K562 (cell line): ENCODE measurements around the gene ZNF689. TPM values are rescaled to one million over a fixed set of nuclear protein-coding genes. Genes with fewer than 3 reads are reported as not detected.

Experiments used
- ASH1L ChIP-seq: fragments of 450-650 bp; IDR thresholded peaks from 2 replicates; pipeline ENCODE4 v1.6.1; 2018; ENCODE audit warnings: borderline replicate concordance, mild to moderate bottlenecking, low read depth; ENCODE audit not compliant: partially characterized antibody
- CREM ChIP-seq: IDR thresholded peaks from 2 replicates; pipeline ENCODE4 v1.6.1; 2014; ENCODE audit warnings: antibody characterized with exemption, low read depth
- DEAF1 ChIP-seq: fragments of 450-650 bp; formaldehyde crosslinking; IDR thresholded peaks from 2 replicates; pipeline ENCODE4 v1.4.0; 2020; ENCODE audit warnings: mild to moderate bottlenecking, moderate library complexity
- ESRRB ChIP-seq: fragments of 250-450 bp; sonication (Bioruptor Pico); IDR thresholded peaks from 2 replicates; pipeline ENCODE4 v1.5.0; 2020; ENCODE audit warnings: mild to moderate bottlenecking, moderate library complexity, borderline replicate concordance
- ETV1 ChIP-seq: fragments of 450-650 bp; conservative IDR thresholded peaks from 2 replicates; pipeline ENCODE4 v1.6.1; 2016; ENCODE audit warnings: missing genetic modification characterization, control low read depth, low read depth, missing compliant biosample characterization
- FUS ChIP-seq: fragments of 200-400 bp; formaldehyde crosslinking; optimal IDR thresholded peaks from 2 replicates; pipeline ENCODE3; 2017; ENCODE audit warnings: low read depth, low read length
- GTF2F1 ChIP-seq: IDR thresholded peaks from 2 replicates; pipeline ENCODE4 v1.6.1; 2011; ENCODE audit warnings: low read depth, low read length, improper control_type of control experiment
- IFI16 ChIP-seq: fragments of 250-450 bp; sonication (Bioruptor Pico); IDR thresholded peaks from 2 replicates; pipeline ENCODE4 v2.1.2; 2022; ENCODE audit warnings: mild to moderate bottlenecking, inconsistent platforms
- KLF6 ChIP-seq: fragments of 250-450 bp; sonication (Bioruptor Pico); IDR thresholded peaks from 2 replicates; pipeline ENCODE4 v1.4.0; 2020; ENCODE audit warnings: mild to moderate bottlenecking, moderate library complexity, borderline replicate concordance
- LCOR ChIP-seq: sonication (generic); formaldehyde crosslinking; IDR thresholded peaks from 2 replicates; pipeline ENCODE4 v1.8.0; 2022; ENCODE audit warnings: mild to moderate bottlenecking, missing genetic modification reagents
- LEF1 ChIP-seq: fragments of 450-650 bp; IDR thresholded peaks from 2 replicates; pipeline ENCODE4 v1.6.1; 2016; ENCODE audit warnings: mild to moderate bottlenecking
- MYC ChIP-seq, 2 experiments: fragments of 250-450 bp in 1 of 2; sonication (Bioruptor Pico) in 1 of 2; IDR thresholded peaks; 2 replicates each; pipeline versions ENCODE4 v1.5.1 to v1.6.1; 2012 to 2021; ENCODE audit warnings: low read depth in 2 of 2, borderline replicate concordance in 1 of 2, improper control_type of control experiment in 1 of 2, low read length in 1 of 2, mild to moderate bottlenecking in 1 of 2, moderate library complexity in 1 of 2
- NFE2 ChIP-seq: IDR thresholded peaks from 2 replicates; pipeline ENCODE4 v1.6.1; 2014; ENCODE audit warnings: antibody characterized with exemption, low read depth
- NR2C1 ChIP-seq, 2 experiments: fragments of 450-650 bp; IDR thresholded peaks; 2 replicates each; pipeline ENCODE4 v1.6.1; 2017; ENCODE audit warnings: mild to moderate bottlenecking in 2 of 2, antibody characterized with exemption in 1 of 2, inconsistent platforms in 1 of 2, missing compliant biosample characterization in 1 of 2, missing genetic modification characterization in 1 of 2
- PML ChIP-seq: IDR thresholded peaks from 2 replicates; pipeline ENCODE4 v1.6.1; 2012; ENCODE audit warnings: low read length, inconsistent platforms
- POLR2AphosphoS5 ChIP-seq: IDR thresholded peaks from 2 replicates; pipeline ENCODE4 v1.6.1; 2011; ENCODE audit warnings: mild to moderate bottlenecking, low read depth, low read length, moderate library complexity; ENCODE audit not compliant: control insufficient read depth, insufficient read depth
- POLR2H ChIP-seq: IDR thresholded peaks from 2 replicates; pipeline ENCODE4 v1.6.1; 2016; ENCODE audit warnings: missing genetic modification characterization, low read depth, mild to moderate bottlenecking, control low read depth, missing compliant biosample characterization, moderate library complexity
- SMARCB1 ChIP-seq: IDR thresholded peaks from 2 replicates; pipeline ENCODE4 v1.6.1; 2011; ENCODE audit warnings: improper control_type of control experiment, low read depth; ENCODE audit not compliant: insufficient read length
- SMC3 ChIP-seq: conservative IDR thresholded peaks from 2 replicates; pipeline ENCODE4 v1.6.1; 2011; ENCODE audit warnings: low read depth, low read length, improper control_type of control experiment; ENCODE audit not compliant: insufficient read depth
- ZNF134 ChIP-seq: fragments of 250-450 bp; sonication (Bioruptor Pico); conservative IDR thresholded peaks from 2 replicates; pipeline ENCODE4 v1.4.0; 2020
- ZNF175 ChIP-seq: fragments of 200-800 bp; sonication (Bioruptor generic); IDR thresholded peaks from 2 replicates; pipeline ENCODE4 v1.6.1; 2016; ENCODE audit warnings: low read depth, mild to moderate bottlenecking, missing genetic modification characterization, missing compliant biosample characterization
- ZNF197 ChIP-seq: fragments of 200-800 bp; sonication (Bioruptor generic); IDR thresholded peaks from 2 replicates; pipeline ENCODE4 v1.6.1; 2016; ENCODE audit warnings: low read depth, missing genetic modification characterization, missing compliant biosample characterization
- ZNF609 ChIP-seq: sonication (generic); formaldehyde crosslinking; IDR thresholded peaks from 2 replicates; pipeline ENCODE4 v1.8.1; 2023; ENCODE audit warnings: missing genetic modification reagents, mild to moderate bottlenecking, borderline replicate concordance
- ZSCAN32 ChIP-seq: fragments of 450-650 bp; formaldehyde crosslinking; IDR thresholded peaks from 2 replicates; pipeline ENCODE4 v1.4.0; 2020; ENCODE audit warnings: mild to moderate bottlenecking, moderate library complexity
- polyA plus RNA-seq, 8 experiments: library from polyadenylated mRNA; depleted of rRNA in 4 of 8; stranded (reverse) in 5 of 8; unstranded in 3 of 8; fragments of >200 nt; fragmentation: Nextera tagmentation in 2 of 8; fragmentation: Illumina TruSeq in 1 of 8; extraction: Ambion mirVana in 2 of 8; extraction: Trizol in 1 of 8; gene quantifications; 2 replicates each; pipeline versions ENCODE4 v1.2.1 to v1.2.3, GENCODE V29; 2011 to 2014; ENCODE audit warnings: inconsistent platforms in 1 of 8, missing spikeins in 1 of 8
- total RNA-seq, 7 experiments: library from RNA; depleted of rRNA in 6 of 7; stranded (reverse); fragments of >200 nt in 6 of 7; fragmentation: Illumina TruSeq in 2 of 7; extraction: Trizol in 2 of 7; gene quantifications; 2 replicates each; pipeline versions ENCODE4 v1.2.1 to v1.2.3, GENCODE V29; 2011 to 2021; ENCODE audit warnings: low replicate concordance in 1 of 7

Gene ZNF689
- total and polyA plus RNA-seq, 9 of the 15 experiments (the other 6 are each of a cell fraction or from before 2014, with no cell fraction given), result 5.4 to 15.4 (median 10.8) TPM

GRCh38 chr16:30637944-30638343, 27.8 kb upstream of the ZNF689 start (continued):
- TF ChIP-seq NFE2 (no peak), SMARCB1 (no peak), LEF1 (no peak), DEAF1 (peak; percentile 86), ETV1 (no peak), NR2C1 (IDR thresholded peaks at IDR 0.05) (no peak), NR2C1 (tag; IDR thresholded peaks at IDR 0.05) (no peak), ZNF134 (no peak), ZSCAN32 (CRISPR knock-in tag) (no peak), KLF6 (CRISPR knock-in tag) (no peak), CREM (0 out of 2 replicates have a peak, but pooled peaks have one; percentile 39), ZNF197 (CRISPR knock-in tag) (no peak), GTF2F1 (no peak), ESRRB (CRISPR knock-in tag) (no peak), IFI16 (no peak), SMC3 (peak; percentile 69), MYC (IDR thresholded peaks at IDR 0.05; ENCODE audit: low read depth, low read length) (no peak), MYC (CRISPR knock-in tag; IDR thresholded peaks at IDR 0.05; ENCODE audit: borderline replicate concordance, low read depth) (no peak), PML (no peak), ASH1L (no peak), ZNF609 (CRISPR knock-in tag) (no peak), POLR2AphosphoS5 (no peak), FUS (no peak), LCOR (CRISPR knock-in tag) (no peak), ZNF175 (CRISPR knock-in tag) (no peak), POLR2H (tag) (no peak)
